Measurements from ENCODE around the gene LRRC26.
"Not testable (repeated sequence)": the region's sequence is repeated elsewhere in the genome, so short reads cannot be mapped to it uniquely, and the experiment has no call there.

GRCh38 chr9:137135154-137135553 lies 34.7 kb downstream of the LRRC26 start:
- TF ChIP-seq, protein P1, sequence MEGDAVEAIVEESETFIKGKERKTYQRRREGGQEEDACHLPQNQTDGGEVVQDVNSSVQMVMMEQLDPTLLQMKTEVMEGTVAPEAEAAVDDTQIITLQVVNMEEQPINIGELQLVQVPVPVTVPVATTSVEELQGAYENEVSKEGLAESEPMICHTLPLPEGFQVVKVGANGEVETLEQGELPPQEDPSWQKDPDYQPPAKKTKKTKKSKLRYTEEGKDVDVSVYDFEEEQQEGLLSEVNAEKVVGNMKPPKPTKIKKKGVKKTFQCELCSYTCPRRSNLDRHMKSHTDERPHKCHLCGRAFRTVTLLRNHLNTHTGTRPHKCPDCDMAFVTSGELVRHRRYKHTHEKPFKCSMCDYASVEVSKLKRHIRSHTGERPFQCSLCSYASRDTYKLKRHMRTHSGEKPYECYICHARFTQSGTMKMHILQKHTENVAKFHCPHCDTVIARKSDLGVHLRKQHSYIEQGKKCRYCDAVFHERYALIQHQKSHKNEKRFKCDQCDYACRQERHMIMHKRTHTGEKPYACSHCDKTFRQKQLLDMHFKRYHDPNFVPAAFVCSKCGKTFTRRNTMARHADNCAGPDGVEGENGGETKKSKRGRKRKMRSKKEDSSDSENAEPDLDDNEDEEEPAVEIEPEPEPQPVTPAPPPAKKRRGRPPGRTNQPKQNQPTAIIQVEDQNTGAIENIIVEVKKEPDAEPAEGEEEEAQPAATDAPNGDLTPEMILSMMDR (IDR thresholded peaks at IDR 0.05) = not testable (repeated sequence)
- not testable (repeated sequence) for TF ChIP-seq POLR2A (IDR thresholded peaks at IDR 0.05)
